Stimulated activated CD8-positive, alpha-beta memory T cell treated with anti-CD3 and anti-CD28 coated beads, Interleukin-2, amount 100 ng/mL, for 1 hour (primary cell): ENCODE data around the gene GOLGA8H.
"Not testable (repeated sequence)": the region's sequence is repeated elsewhere in the genome, so short reads cannot be mapped to it uniquely, and the experiment has no call there.

Experiments
- DNase-seq, 2 donors: peaks; one replicate each; pipeline ENCODE4 v3.0.0-alpha.2; 2020; ENCODE audit warnings: low read depth in 2 of 2

Gene GOLGA8H

GRCh38 chr15:30603796-30604195, at the start of gene GOLGA8H:
Gene GOLGA8H (plus strand): TSS chr15:30604028. CDS start chr15:30604126, 98 bp downstream.
- not testable (repeated sequence) for DNase-seq

- DNase-seq: not testable (repeated sequence)
Observed at GRCh38 chr15:30566949-30567348, 36.9 kb upstream of the GOLGA8H start.

GRCh38 chr15:30573012-30573491, 30.8 kb upstream of the GOLGA8H start:
- not testable (repeated sequence) for DNase-seq

GRCh38 chr15:30579394-30579970, 24.3 kb upstream of the GOLGA8H start:
- DNase-seq: not testable (repeated sequence)

GRCh38 chr15:30580716-30581115, 23.1 kb upstream of the GOLGA8H start:
- DNase-seq: not testable (repeated sequence)

GRCh38 chr15:30598953-30599352, 4.9 kb upstream of the GOLGA8H start:
- DNase-seq: not testable (repeated sequence)

- DNase-seq: not testable (repeated sequence)
Observed at GRCh38 chr15:30612271-30612670, 8.4 kb downstream of the GOLGA8H start.

GRCh38 chr15:30621342-30621741, 17.5 kb downstream of the GOLGA8H start:
- DNase-seq: not testable (repeated sequence)

GRCh38 chr15:30625436-30626193, 21.8 kb downstream of the GOLGA8H start, which contains the start of gene ARHGAP11B:
Gene ARHGAP11B (plus strand): TSS chr15:30626128.
- DNase-seq: peak; percentile 84 to 90

- not testable (repeated sequence) for DNase-seq
Observed at GRCh38 chr15:30626194-30626565, 22.4 kb downstream of the GOLGA8H start.

GRCh38 chr15:30626632-30627031, 22.8 kb downstream of the GOLGA8H start:
- not testable (repeated sequence) for DNase-seq

- DNase-seq: no peak
Observed at GRCh38 chr15:30650012-30650929, 46.4 kb downstream of the GOLGA8H start.

GRCh38 chr15:30661154-30661553, 57.3 kb downstream of the GOLGA8H start:
- DNase-seq: not testable (repeated sequence)
